GM11168 (cell line): Measurements from ENCODE around the gene SHOX.
"Not testable (repeated sequence)": the region's sequence is repeated elsewhere in the genome, so short reads cannot be mapped to it uniquely, and the experiment has no call there.

Experiments
- in situ Hi-C: fragments of 300-500 bp; cut with MboI; formaldehyde crosslinking; loops from one replicate; pipeline ENCODE4 v1.12.0; 2022; ENCODE audit warnings: low sequenced_read_pairs; ENCODE audit not compliant: unreplicated experiment

SHOX gene

GRCh38 chrX:621705-622503 lies 8.7 kb upstream of the SHOX start:
- in situ Hi-C loops = no loop called here

GRCh38 chrX:622802-623201 lies 7.8 kb upstream of the SHOX start:
- in situ Hi-C loops = not testable (repeated sequence)

- in situ Hi-C loops = no loop called here
Observed at GRCh38 chrX:623268-623598, 7.4 kb upstream of the SHOX start.

GRCh38 chrX:623599-624315 lies 6.8 kb upstream of the SHOX start:
- in situ Hi-C loops = no loop called here

- in situ Hi-C loops = no loop called here
Observed at GRCh38 chrX:625137-625691, 5.4 kb upstream of the SHOX start.

- in situ Hi-C loops = not testable (repeated sequence)
Observed at GRCh38 chrX:626047-626446, 4.5 kb upstream of the SHOX start.

- in situ Hi-C loops = no loop called here
Observed at GRCh38 chrX:626745-627509, 3.7 kb upstream of the SHOX start.

GRCh38 chrX:627510-627981 lies 3.0 kb upstream of the SHOX start:
- in situ Hi-C loops = no loop called here

- in situ Hi-C loops = no loop called here
Observed at GRCh38 chrX:627995-628394, 2.6 kb upstream of the SHOX start.

- in situ Hi-C loops = no loop called here
Observed at GRCh38 chrX:629230-630006, 1.2 kb upstream of the SHOX start.

GRCh38 chrX:630007-630611 lies 482 bp upstream of the SHOX start:
- in situ Hi-C loops = no loop called here

- in situ Hi-C loops = no loop called here
Observed at GRCh38 chrX:631802-632365, 1.3 kb downstream of the SHOX start.

- in situ Hi-C loops = no loop called here
Observed at GRCh38 chrX:632366-633042, 1.9 kb downstream of the SHOX start.

- in situ Hi-C loops = no loop called here
Observed at GRCh38 chrX:633043-633984, 2.7 kb downstream of the SHOX start.

- in situ Hi-C loops = no loop called here
Observed at GRCh38 chrX:633985-634958, 3.7 kb downstream of the SHOX start.

- in situ Hi-C loops = no loop called here
Observed at GRCh38 chrX:635428-636090, 5.0 kb downstream of the SHOX start.
